Eye (tissue), 1 donor: ENCODE results near the gene INTS1.
A peak's percentile ranks its signal among the peaks of the same experiment; 100 is the strongest.

Experiments used
- DNase-seq: peaks from one replicate; pipeline ENCODE4 v3.0.0-alpha.2; 2015

INTS1 gene

GRCh38 chr7:1484569-1484968 is 19.6 kb downstream of the INTS1 start:
- DNase-seq = no peak

- no peak for DNase-seq
Observed at GRCh38 chr7:1483536-1484505, 20.4 kb downstream of the INTS1 start.

DNA sequence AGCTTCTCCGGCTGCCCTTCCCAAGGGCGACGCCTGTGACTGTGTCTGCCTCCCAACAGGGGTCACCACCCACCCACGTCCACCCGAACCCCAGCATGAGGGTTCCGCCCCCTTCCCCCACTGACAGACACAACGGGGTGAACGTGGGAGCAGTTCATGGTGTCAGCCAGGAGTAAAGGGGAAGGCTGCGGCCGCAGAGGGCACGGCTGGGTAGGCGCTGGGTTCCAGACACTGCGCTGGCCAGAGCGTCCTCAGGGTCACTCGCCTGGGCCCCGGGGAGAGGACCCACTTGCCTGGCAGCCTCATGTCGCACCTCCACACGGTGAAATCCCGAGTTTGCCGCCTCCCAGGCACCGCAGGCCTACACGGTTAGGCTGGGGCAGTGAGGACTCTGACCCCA is 21.1 kb downstream of the INTS1 start:
- DNase-seq = no peak

DNA sequence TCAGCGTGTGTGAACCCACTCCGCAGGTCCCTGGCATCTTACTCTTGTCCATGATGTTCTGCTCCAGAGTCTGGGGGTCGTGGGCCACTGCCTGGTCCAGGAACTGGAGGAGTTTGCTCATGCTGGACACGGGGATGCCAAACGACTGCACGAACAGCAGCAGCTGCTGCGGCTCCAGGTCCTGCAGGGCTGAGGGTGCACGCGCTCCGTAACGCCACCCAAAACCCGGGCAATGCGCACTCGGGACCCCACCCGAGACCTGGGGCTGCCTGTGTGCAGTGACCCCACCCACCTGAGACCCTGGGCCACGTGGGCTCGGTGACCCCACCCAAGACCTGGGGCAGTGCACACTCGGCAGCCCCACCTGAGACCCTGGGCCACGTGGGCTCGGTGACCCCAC is 22.9 kb downstream of the INTS1 start:
- DNase-seq = no peak

DNA sequence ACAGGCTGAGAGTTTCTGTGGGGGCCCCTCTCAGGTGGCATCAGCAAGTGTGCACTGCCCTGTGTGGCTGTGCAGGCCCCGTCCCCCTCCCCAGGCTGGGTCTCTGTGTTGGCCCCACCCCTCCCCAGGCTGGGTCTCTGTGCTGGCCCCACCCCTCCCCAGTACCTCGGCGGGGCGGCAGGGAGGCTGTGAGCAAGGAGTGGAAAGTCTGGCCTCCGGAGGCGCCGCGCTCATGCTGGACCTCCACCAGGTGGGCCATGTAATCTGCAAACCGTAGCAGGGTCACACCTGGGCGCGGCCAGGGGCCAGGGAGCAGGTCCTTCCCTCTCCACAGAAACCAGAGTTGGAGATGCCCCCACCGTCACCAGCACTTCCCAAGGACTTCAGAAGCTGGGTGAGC is 23.5 kb downstream of the INTS1 start:
- no peak for DNase-seq

DNA sequence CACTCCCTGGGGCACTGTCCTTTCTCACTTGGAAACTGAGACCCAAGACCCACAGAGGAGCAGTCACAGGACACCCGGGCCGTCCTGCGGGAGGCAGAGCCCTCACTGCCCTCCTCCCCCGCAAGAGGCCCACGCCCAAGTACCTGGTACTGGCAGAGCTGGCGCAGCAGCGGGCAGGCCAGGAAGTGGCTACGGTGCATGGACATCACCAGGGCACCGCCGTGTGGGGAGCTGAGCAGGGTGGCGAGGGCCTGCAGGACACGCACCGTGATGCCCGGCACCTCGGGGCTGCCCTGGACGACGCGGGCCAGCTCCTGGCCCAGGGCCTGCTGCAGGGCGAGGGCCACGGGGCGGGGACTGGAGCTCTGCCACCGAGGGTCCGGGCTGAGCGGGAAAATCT is 24.9 kb downstream of the INTS1 start:
- DNase-seq = no peak

DNA sequence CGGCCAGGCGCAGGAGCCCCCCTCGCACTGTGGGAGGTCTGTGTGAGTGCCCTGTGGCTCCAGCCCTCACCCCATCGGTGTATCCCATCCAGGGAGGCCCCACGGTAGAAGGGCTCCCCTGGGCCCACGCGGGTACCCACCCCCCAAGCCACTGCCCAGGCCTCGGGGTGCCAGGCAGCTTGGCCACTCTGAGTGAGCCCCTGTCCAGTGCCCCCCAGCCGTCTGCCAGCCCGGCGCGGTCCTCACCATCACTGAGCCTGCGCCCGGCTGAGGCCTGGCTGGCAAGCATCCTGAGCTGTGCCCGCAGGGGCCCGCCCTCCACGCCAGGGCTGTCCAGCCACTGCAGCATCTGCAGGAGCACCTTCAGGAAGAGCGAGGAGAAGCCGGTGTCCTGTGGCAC is 25.7 kb downstream of the INTS1 start:
- DNase-seq = no peak

GRCh38 chr7:1476859-1477258 is 27.3 kb downstream of the INTS1 start:
- DNase-seq = no peak

DNA sequence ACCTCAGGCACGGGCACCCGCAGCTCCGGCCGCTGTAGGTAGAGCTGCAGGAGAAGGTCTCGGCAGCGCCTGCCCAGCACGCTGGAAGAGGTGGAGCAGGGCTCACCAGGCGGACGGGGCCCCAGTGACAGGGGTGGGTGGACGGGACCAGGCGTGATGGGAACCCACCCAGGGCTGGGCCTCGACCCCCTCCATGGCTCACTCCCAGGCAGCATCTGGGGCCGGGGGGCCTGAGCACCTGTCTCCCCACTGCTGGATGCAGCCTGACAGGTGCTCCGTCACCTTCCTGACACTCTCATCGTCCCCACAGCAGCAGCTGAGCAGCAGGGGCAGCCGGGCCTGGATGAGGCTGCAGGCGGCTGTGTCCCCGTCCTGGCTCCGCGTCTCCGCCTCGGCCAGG is 28.2 kb downstream of the INTS1 start:
- no peak for DNase-seq

DNA sequence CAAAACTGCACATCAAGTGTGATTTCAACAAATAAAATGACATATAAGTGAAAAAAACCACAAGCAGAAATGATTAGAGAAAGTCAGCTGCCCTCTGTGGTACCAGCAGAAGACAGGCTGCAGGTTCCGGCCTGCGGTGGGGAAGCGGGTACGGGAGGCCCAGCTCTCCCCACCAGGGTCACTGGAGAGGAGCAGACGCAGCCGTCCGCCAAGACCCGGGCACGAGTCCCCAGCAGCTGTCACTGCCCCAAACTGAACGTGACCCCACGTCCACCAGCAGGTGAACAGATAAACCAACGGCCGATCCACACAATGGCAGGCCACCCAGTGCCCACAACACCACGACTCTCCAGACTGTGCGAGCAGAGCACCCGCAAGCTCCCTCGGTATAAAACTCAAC is 28.8 kb downstream of the INTS1 start:
- no peak for DNase-seq

- DNase-seq = no peak
Observed at GRCh38 chr7:1474736-1475135, 29.5 kb downstream of the INTS1 start.

- peak; percentile 94 for DNase-seq
Observed at GRCh38 chr7:1473864-1474512, 30.2 kb downstream of the INTS1 start.

DNA sequence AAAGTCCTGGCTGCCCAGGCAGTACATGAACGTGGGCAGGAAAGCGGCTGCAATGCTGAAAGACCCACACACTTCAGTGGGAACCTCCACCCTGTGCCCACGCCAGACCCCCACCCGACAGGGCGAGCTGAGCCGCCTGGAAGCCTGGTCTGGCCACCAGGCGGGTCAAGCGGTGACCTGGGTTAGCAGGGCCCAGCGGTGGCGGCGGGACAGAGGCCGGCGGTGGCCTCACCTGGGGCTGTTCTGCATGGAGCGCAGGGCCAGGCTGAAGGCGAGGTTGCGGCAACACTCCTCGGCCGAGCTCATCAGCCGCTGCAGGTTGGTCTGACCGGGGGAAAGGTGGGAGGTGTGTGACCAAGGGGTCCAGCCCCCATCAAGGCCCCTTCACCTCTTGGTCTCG is 33.3 kb downstream of the INTS1 start:
- no peak for DNase-seq

GRCh38 chr7:1468643-1469298 is 35.4 kb downstream of the INTS1 start:
- no peak for DNase-seq

GRCh38 chr7:1468203-1468602 is 36.0 kb downstream of the INTS1 start:
- no peak for DNase-seq

DNA sequence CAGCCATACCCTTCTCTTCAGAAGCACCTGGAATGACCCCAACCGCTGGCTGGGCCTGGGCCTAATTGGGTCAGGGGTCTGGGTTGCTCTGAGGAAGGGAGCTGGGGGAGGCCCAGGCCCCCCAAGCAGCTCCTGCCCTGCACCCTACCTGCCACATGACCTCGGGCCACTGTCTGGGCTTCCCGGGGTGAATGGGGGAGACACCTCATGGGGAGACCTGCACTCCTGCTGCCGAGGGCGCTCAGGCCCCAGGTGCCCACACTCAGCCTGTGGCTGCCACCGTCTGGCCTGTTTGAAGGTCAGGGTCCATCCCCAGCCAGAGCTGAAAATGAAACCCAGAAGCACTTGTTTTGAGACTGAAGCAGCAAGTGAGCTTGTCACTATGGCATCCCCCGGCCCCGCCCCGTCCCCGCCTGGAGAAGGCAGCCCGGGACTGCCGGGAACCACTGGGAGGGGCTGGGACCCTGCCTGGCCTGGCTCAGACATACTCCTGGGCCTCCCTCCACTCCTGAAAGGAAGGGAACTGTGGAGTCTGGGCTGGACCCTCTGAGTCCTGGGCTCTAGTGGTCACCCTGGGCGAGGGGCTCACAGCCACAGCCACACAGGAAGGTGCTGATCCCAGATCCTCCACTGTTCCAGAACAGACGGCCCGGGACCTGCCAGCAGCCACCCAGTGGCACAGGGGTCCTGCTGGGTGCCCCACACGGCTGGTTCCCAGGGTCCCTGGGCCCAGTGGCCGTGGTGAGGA is 37.5 kb downstream of the INTS1 start:
- peak; percentile 76 for DNase-seq

DNA sequence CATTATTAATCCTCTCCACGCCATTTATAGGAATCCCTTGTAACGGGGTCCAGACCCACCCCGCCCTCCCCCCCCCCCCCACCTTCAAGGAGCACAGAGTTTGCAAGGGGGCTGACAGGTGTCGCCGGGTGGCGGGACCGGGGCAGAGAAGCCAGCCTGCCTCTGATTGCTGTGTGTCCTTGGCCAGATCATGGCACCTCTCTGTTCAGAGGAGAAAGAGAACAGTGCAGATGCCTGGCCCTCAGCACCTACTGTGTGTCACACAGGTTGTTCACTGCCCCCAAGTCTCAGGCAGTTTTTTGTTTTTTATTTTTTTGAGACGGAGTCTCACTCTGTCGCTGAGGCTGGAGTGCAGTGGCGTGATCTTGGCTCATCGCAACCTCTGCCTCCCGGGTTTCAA is 39.5 kb downstream of the INTS1 start:
- no peak for DNase-seq

DNA sequence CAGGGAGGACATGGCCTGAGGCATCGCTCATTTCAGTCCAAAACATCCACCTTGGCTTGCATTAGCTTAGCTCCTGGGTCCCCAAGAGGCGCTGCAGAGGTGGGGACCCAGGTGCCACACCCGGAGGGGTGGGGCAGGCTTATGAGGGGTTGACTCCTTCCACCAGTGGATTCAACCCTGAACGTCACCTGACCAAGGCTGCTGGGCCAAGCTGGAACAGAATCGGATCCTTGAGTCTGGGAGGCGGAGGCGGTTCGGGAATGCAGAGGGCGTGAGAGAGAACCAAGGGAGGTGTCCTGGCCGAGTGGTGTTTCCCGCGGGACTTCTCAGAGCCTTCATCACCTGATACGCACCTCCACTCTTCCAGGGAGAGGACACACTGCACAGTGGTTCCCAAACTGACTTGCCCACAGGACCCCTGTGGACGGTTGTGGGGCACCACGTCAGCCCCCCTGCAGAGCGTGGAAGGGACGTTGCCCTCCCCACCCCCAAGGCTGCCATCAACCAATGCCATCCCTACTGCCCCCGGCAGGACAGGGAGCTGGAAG is 40.4 kb downstream of the INTS1 start:
- no peak for DNase-seq

GRCh38 chr7:1461646-1462375 is 42.4 kb downstream of the INTS1 start:
- no peak for DNase-seq

- DNase-seq = no peak
Observed at GRCh38 chr7:1460821-1461645, 43.2 kb downstream of the INTS1 start.
